ENCODE measurements around the gene FAAH.

- no peak for TF ChIP-seq ATF3 (IDR thresholded peaks at IDR 0.05)
- no peak for TF ChIP-seq TCF7L2 (IDR thresholded peaks at IDR 0.05; ENCODE audit: borderline replicate concordance, extremely low read depth, insufficient read depth, insufficient read length)
- TF ChIP-seq POLR2AphosphoS5 (IDR thresholded peaks at IDR 0.05; ENCODE audit: low read depth, low read length), result no peak
- TF ChIP-seq RAD21 (IDR thresholded peaks at IDR 0.05; ENCODE audit: low read depth), result no peak
- TF ChIP-seq SP1 (IDR thresholded peaks at IDR 0.05; ENCODE audit: low read depth), result no peak
- no peak for TF ChIP-seq CTCF (IDR thresholded peaks at IDR 0.05 in 2 of 3, conservative IDR thresholded peaks at IDR 0.05 in 1 of 3; ENCODE audit: borderline replicate concordance in 1 of 3, insufficient read depth in 1 of 3, low read depth in 2 of 3, low read length in 2 of 3)
- no peak for TF ChIP-seq EZH2 (IDR thresholded peaks at IDR 0.05)
- no peak for TF ChIP-seq FOSL1 (IDR thresholded peaks at IDR 0.05; ENCODE audit: low read depth)
- no peak for TF ChIP-seq CEBPB (IDR thresholded peaks at IDR 0.05; ENCODE audit: low read depth)
- TF ChIP-seq POLR2A (IDR thresholded peaks at IDR 0.05; ENCODE audit: borderline replicate concordance, extremely low read depth, insufficient read depth, insufficient read length), result no peak
- TF ChIP-seq EZH2phosphoT487 (IDR thresholded peaks at IDR 0.05; ENCODE audit: borderline replicate concordance), result no peak
- TF ChIP-seq ZBTB33 (IDR thresholded peaks at IDR 0.05; ENCODE audit: extremely low read depth, insufficient replicate concordance, low read length), result no peak
- TF ChIP-seq REST (IDR thresholded peaks at IDR 0.05; ENCODE audit: low read depth), result no peak
Measured at GRCh38 chr1:46456411-46456963, 62.4 kb downstream of the FAAH start.
